NCI-H2227 treated with DMSO at 0.1 percent for 48 hours (cell line): ENCODE results near the gene CMTR1.

Source experiments
- DNase-seq: peaks from one replicate; lab custom pipeline; 2025; lab: John Stamatoyannopoulos, UW

CMTR1 gene

GRCh38 chr6:37512400-37513011 is 79.5 kb downstream of the CMTR1 start:
- no peak for DNase-seq

DNA sequence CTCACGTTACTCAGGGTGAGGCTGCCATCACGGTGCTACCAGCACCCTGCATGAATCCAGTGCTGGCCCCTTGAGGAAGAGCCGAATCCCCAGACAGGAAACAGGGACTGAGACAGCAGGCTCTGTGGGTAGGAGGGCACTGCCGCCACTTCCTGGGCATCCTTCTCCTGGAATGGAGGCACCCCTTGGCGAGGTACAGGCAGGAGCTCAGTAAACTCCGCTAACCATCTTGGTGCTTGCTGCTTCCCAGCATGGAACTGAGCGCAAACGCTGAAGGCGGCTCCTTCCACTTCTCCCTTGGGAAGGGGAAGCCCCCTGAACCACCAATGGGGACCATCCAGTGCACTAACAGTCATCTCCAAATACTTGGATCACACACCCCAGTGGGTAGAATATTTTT is 80.1 kb downstream of the CMTR1 start:
- DNase-seq = no peak

DNA sequence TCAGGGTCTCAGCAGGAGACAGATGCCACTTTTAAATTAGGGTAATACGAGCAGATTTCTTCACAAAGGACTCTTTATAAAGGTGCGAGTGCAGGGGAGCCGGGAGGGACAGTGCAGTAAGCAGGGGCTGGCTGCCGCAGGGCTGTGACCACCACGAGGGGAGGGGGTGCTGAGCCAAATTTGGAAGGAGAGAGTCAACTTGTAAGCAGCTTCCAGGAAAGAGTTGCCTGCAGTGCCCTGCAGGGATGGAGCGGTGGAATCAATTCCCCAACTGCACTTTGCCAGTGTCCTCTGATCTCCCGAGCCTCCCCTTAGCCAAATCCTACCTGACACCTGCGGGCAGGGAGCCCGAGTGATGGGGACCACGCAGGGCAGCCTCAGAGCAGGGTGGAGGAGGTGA is 80.6 kb downstream of the CMTR1 start:
- no peak for DNase-seq

DNA sequence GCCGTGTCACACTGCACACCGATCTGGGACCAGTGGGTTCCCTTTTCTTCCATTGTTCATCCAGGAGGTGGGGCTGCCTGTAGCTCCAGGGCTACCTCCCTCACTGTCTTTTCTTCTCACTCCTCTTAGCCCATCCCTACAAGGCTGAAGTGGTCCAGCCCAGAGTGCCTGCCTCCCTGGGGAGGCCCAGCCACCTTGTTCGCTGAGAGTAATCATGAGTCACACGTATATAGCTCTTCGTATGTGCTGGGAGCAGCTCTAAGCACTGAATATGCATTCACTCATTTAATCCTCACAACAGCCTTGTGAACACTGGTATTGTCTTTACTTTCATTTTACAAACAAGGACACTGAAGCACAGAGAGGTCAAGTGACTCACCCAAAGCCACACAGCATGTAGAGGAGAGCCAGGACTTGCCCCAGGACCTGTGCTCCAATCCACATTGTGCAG is 81.3 kb downstream of the CMTR1 start:
- DNase-seq = no peak

- DNase-seq = no peak
Observed at GRCh38 chr6:37514837-37515236, 81.8 kb downstream of the CMTR1 start.

DNA sequence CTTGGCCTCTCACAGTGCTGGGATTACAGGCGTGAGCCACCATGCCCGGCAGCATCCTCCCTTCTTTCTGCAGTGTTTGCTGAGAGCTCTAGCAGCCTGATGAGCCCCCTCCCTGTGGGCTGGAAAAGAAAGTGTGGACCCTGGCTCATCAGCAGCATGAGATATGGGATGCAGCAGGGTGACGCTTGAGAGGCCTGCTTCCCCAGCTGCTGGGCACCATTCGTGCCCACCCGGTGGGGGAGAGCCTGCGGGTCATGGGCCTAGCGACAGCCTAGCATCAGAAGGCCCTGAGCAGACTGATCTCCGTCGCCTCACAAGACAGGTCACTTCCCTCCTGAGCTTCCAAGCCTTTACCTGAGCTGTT is 82.7 kb downstream of the CMTR1 start:
- DNase-seq = no peak

DNA sequence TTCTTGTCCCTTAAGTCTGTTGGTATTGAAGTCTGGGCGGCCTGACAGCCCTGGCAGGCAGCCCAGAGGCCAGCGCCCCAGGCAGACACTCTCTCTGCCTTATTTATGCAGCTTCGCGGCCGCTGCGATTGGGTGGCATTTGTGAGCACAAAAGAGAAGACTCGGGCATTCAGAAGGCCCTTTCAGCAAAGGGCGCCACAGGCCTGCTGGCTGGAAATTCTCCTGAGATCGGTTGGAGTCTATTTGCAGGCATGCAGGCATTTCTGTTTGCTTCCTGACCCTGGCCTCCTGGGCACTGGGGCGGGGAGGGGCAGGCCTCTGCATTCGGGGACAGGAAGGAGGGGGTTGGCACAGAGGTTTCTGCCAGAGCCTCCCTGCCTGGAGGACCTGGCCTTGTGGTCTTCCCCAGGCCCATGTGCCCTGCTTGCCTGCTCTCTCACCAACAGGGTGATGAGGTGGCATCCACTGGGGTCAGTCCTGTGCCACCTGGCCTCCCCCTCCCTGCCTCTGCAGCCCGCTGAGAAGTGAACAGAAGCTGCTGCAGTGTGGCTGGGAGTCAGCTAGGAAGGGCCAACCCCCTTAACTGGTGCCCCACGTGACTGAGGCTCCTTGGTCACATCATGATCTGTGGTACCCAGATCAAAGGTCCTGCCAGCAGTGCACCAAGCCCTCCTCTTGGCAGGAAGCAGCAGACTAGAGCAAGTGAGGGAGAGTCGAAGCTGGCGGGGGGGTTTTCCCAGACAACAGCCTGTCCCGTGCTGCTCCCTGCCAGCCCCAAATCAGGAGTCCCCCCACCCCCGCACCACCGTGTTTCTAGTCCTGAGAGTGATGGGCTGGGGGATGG is 83.3 kb downstream of the CMTR1 start:
- DNase-seq = peak; percentile 50

GRCh38 chr6:37516920-37517405 is 83.9 kb downstream of the CMTR1 start:
- peak; percentile 50 for DNase-seq

- no peak for DNase-seq
Observed at GRCh38 chr6:37517411-37517812, 84.4 kb downstream of the CMTR1 start.

DNA sequence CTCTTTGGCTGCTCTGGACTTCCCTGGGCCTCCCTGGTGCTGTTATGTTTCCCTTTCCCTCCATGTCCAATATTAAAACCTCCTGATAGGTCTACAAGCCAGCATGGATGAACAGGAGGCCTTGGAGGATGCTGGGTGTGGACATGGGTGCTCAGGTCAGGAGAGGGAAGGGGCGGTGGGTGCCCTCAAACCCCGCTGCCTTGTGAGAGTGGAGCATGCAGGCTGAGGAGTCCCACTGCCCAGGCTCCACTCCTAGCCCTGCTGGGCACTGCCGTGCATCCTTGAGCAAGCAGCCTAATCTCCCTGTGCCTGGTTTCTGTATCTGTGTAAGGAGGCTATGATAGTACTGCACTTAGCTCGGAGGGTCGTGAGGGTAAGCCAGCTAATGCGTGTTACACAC is 85.1 kb downstream of the CMTR1 start:
- no peak for DNase-seq

- no peak for DNase-seq
Observed at GRCh38 chr6:37519461-37519860, 86.4 kb downstream of the CMTR1 start.

- DNase-seq = no peak
Observed at GRCh38 chr6:37520926-37521325, 87.9 kb downstream of the CMTR1 start.

DNA sequence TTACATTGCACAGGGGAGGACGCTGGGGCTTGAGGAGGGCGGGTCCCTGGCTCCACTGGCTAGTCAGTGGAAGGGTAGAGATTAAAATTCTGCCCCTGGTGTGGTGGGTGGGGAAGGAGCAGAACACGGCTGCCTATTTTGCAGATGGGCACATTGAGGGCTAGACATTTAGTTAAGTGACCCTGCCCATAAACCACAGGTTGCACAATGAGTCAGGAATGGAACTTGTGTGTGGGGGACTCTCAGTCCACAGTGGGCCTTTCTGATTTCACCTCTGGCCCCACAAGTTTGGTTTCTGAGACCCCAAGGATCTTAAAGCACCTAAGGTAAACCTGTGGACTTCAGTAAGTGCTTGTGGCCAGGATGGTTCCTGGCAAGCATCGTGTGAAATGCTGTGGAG is 88.7 kb downstream of the CMTR1 start:
- no peak for DNase-seq

GRCh38 chr6:37522836-37523235 is 89.8 kb downstream of the CMTR1 start:
- DNase-seq = no peak

DNA sequence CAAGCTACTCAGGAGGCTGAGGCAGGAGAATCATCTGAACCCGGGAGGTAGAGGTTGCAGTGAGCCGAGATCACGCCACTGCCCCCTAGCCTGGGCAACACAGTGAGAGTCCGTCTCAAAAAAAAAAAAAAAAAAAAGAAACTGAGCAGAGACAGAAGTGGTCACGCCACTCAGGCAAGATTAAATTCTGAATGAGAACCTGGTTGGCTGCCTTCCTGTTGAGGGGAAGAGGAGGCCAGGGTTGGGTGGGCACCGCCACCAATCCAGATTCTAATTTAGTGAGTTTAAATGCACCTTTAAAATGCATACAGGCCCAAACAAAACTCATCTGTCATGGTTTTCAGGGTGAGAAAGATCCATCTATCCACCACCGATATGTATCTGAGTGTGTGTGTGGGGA is 90.4 kb downstream of the CMTR1 start:
- no peak for DNase-seq

- DNase-seq = no peak
Observed at GRCh38 chr6:37524025-37524969, 91.3 kb downstream of the CMTR1 start.

DNA sequence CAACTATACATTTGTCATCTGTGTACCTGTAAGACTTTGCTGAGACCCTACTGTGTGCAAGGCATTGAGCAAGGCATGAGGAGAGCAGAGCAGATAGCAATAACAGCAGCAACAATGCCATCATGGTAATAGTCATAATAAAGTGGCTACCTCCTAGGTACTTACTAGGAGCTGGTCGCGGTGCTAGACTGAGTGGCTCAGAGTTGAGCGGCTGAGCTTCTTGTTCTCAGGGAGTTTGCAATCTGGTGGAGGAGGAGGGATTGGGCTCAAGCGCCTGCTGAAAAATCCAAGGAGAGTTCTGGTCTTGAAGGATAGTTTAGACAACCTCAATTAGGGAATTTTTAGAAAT is 91.9 kb downstream of the CMTR1 start:
- DNase-seq = no peak

GRCh38 chr6:37525460-37526357 is 92.7 kb downstream of the CMTR1 start:
- no peak for DNase-seq

DNA sequence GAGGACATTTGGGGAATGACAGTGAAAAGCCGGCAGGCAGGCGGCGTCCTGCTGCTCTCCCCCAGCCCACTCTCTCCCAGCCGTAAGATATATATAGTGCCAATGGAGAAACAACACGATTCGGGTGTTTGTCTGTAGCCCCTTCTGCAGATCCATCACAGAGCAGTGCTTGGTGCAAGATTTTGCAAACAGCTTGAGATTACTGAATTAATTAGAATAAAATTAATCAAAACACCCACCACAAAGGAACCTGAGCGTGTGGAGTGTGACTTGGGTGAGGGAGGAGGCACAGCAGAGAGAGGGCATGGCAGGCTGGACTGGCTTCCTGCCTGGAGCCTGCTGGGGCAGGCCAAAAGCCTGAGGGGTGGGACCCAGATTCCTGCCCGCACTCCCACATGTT is 95.5 kb downstream of the CMTR1 start:
- DNase-seq = no peak

DNA sequence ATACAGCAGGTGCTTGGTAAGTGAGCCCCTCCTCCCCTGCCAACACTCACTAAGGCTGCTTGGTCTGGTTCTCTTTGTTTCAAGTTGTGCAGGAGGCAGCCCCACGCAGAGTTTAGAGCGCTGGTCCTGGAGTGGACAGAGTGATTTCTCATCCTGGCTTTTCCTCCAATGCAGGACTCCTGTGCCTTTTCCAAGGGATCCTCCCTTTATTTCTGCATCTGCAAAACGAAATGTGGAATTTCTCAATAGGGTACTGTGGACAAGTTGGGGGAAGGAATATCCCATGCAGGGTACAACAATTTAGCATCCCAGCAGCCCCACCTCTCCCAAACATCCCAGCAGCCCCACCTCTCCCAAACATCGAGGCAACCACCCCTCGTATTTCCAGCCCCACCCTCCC is 97.3 kb downstream of the CMTR1 start:
- no peak for DNase-seq

DNA sequence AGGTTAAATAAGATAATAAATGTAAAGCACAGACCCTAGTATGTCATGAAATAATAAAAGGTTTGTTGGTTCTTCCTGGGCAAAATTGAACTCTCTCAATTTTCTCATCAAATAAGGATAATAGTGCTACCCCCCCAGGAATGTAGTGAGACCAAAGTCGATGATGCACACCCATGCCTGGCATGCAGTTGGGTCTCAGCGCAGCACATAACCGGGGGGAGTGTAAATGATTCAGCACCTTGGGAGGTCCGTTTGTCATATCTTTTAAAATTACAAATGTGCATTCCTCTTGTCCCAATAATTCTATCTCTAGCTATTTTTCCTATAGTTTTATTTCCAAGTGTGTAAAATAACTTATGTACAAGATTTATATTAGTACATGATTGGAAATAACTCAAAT is 98.0 kb downstream of the CMTR1 start:
- no peak for DNase-seq
